ENCODE results near the gene TCP11L1.
"Not testable (repeated sequence)": the region's sequence is repeated elsewhere in the genome, so short reads cannot be mapped to it uniquely, and the experiment has no call there.

TCP11L1 gene

GRCh38 chr11:33033493-33033892, 5.9 kb upstream of the TCP11L1 start:
- Histone ChIP-seq H3K27ac (ENCODE audit: low read length) (no peak overlapping the region), H3K4me1 (ENCODE audit: control insufficient read depth, low read depth, low read length) (no peaks in the 10 kb centered on the region), H3K9ac (ENCODE audit: low read length) (no peak overlapping the region), H3K36me3 (ENCODE audit: control insufficient read depth, low read depth, low read length) (no peaks in the 10 kb centered on the region), H3K4me3 (ENCODE audit: low read length) (no peak overlapping the region), H3K9me3 (ENCODE audit: control insufficient read depth, low read depth, low read length) (no peaks in the 10 kb centered on the region), H3K27me3 (ENCODE audit: control insufficient read depth, insufficient read depth, low read length) (no peaks in the 10 kb centered on the region)

GRCh38 chr11:33035011-33035410, 4.4 kb upstream of the TCP11L1 start:
- H3K27me3 ChIP-seq (ENCODE audit: control insufficient read depth, insufficient read depth, low read length) = no peaks in the 10 kb centered on the region
- H3K4me3 ChIP-seq (ENCODE audit: low read length) = no peak overlapping the region
- H3K9me3 ChIP-seq (ENCODE audit: control insufficient read depth, low read depth, low read length) = no peaks in the 10 kb centered on the region
- no peak overlapping the region for H3K9ac ChIP-seq (ENCODE audit: low read length)
- no peak overlapping the region for H3K27ac ChIP-seq (ENCODE audit: low read length)
- H3K4me1 ChIP-seq (ENCODE audit: control insufficient read depth, low read depth, low read length) = no peaks in the 10 kb centered on the region
- H3K36me3 ChIP-seq (ENCODE audit: control insufficient read depth, low read depth, low read length) = no peaks in the 10 kb centered on the region

GRCh38 chr11:33040033-33040861, 875 bp downstream of the TCP11L1 start:
- peaks cover 14% of the 10 kb centered on the region for H3K36me3 ChIP-seq (ENCODE audit: control insufficient read depth, low read depth, low read length)
- H3K4me3 ChIP-seq (ENCODE audit: low read length) = peak overlapping the region; percentile 87
- no peak overlapping the region for H3K27ac ChIP-seq (ENCODE audit: low read length)
- H3K27me3 ChIP-seq (ENCODE audit: control insufficient read depth, insufficient read depth, low read length) = no peaks in the 10 kb centered on the region
- H3K4me1 ChIP-seq (ENCODE audit: control insufficient read depth, low read depth, low read length) = peaks cover 10% of the 10 kb centered on the region
- H3K9ac ChIP-seq (ENCODE audit: low read length) = peak overlapping the region; percentile 88
- H3K9me3 ChIP-seq (ENCODE audit: control insufficient read depth, low read depth, low read length) = no peaks in the 10 kb centered on the region

GRCh38 chr11:33040862-33041453, 1.6 kb downstream of the TCP11L1 start:
- peaks cover 14% of the 10 kb centered on the region for H3K36me3 ChIP-seq (ENCODE audit: control insufficient read depth, low read depth, low read length)
- H3K4me3 ChIP-seq (ENCODE audit: low read length) = no peak overlapping the region
- no peaks in the 10 kb centered on the region for H3K27me3 ChIP-seq (ENCODE audit: control insufficient read depth, insufficient read depth, low read length)
- H3K9ac ChIP-seq (ENCODE audit: low read length) = no peak overlapping the region
- H3K27ac ChIP-seq (ENCODE audit: low read length) = no peak overlapping the region
- peaks cover 10% of the 10 kb centered on the region for H3K4me1 ChIP-seq (ENCODE audit: control insufficient read depth, low read depth, low read length)
- H3K9me3 ChIP-seq (ENCODE audit: control insufficient read depth, low read depth, low read length) = no peaks in the 10 kb centered on the region

GRCh38 chr11:33043221-33043830, 4.0 kb downstream of the TCP11L1 start:
- Histone ChIP-seq H3K9ac (ENCODE audit: low read length) (no peak overlapping the region), H3K4me3 (ENCODE audit: low read length) (no peak overlapping the region), H3K36me3 (ENCODE audit: control insufficient read depth, low read depth, low read length) (peaks cover 26% of the 10 kb centered on the region), H3K9me3 (ENCODE audit: control insufficient read depth, low read depth, low read length) (no peaks in the 10 kb centered on the region), H3K4me1 (ENCODE audit: control insufficient read depth, low read depth, low read length) (peaks cover 10% of the 10 kb centered on the region), H3K27me3 (ENCODE audit: control insufficient read depth, insufficient read depth, low read length) (no peaks in the 10 kb centered on the region), H3K27ac (ENCODE audit: low read length) (no peak overlapping the region)

GRCh38 chr11:33044285-33044756, 4.9 kb downstream of the TCP11L1 start:
- H3K36me3 ChIP-seq (ENCODE audit: control insufficient read depth, low read depth, low read length) = peaks cover 27% of the 10 kb centered on the region
- H3K4me1 ChIP-seq (ENCODE audit: control insufficient read depth, low read depth, low read length) = peaks cover 10% of the 10 kb centered on the region
- no peak overlapping the region for H3K4me3 ChIP-seq (ENCODE audit: low read length)
- no peak overlapping the region for H3K9ac ChIP-seq (ENCODE audit: low read length)
- H3K27me3 ChIP-seq (ENCODE audit: control insufficient read depth, insufficient read depth, low read length) = no peaks in the 10 kb centered on the region
- H3K9me3 ChIP-seq (ENCODE audit: control insufficient read depth, low read depth, low read length) = no peaks in the 10 kb centered on the region
- H3K27ac ChIP-seq (ENCODE audit: low read length) = no peak overlapping the region

- no peaks in the 10 kb centered on the region for H3K9me3 ChIP-seq (ENCODE audit: control insufficient read depth, low read depth, low read length)
- no peak overlapping the region for H3K9ac ChIP-seq (ENCODE audit: low read length)
- no peak overlapping the region for H3K4me3 ChIP-seq (ENCODE audit: low read length)
- peaks cover 27% of the 10 kb centered on the region for H3K36me3 ChIP-seq (ENCODE audit: control insufficient read depth, low read depth, low read length)
- no peaks in the 10 kb centered on the region for H3K27me3 ChIP-seq (ENCODE audit: control insufficient read depth, insufficient read depth, low read length)
- no peak overlapping the region for H3K27ac ChIP-seq (ENCODE audit: low read length)
- H3K4me1 ChIP-seq (ENCODE audit: control insufficient read depth, low read depth, low read length) = peaks cover 6% of the 10 kb centered on the region
Measured at GRCh38 chr11:33045551-33046255, 6.3 kb downstream of the TCP11L1 start.

- H3K27me3 ChIP-seq (ENCODE audit: control insufficient read depth, insufficient read depth, low read length); H3K4me1 ChIP-seq (ENCODE audit: control insufficient read depth, low read depth, low read length); H3K4me3 ChIP-seq (ENCODE audit: low read length); H3K9ac ChIP-seq (ENCODE audit: low read length); H3K27ac ChIP-seq (ENCODE audit: low read length); H3K9me3 ChIP-seq (ENCODE audit: control insufficient read depth, low read depth, low read length): not testable (repeated sequence)
- H3K36me3 ChIP-seq (ENCODE audit: control insufficient read depth, low read depth, low read length) = peaks cover 25% of the 10 kb centered on the region
Measured at GRCh38 chr11:33048701-33049100, 9.3 kb downstream of the TCP11L1 start.

GRCh38 chr11:33049565-33050408, 10.4 kb downstream of the TCP11L1 start:
- not testable (repeated sequence) for H3K4me1 ChIP-seq (ENCODE audit: control insufficient read depth, low read depth, low read length); H3K9me3 ChIP-seq (ENCODE audit: control insufficient read depth, low read depth, low read length); H3K27ac ChIP-seq (ENCODE audit: low read length); H3K4me3 ChIP-seq (ENCODE audit: low read length); H3K9ac ChIP-seq (ENCODE audit: low read length); H3K27me3 ChIP-seq (ENCODE audit: control insufficient read depth, insufficient read depth, low read length)
- H3K36me3 ChIP-seq (ENCODE audit: control insufficient read depth, low read depth, low read length) = peaks cover 15% of the 10 kb centered on the region

- Histone ChIP-seq H3K27me3 (ENCODE audit: control insufficient read depth, insufficient read depth, low read length) (no peaks in the 10 kb centered on the region), H3K4me1 (ENCODE audit: control insufficient read depth, low read depth, low read length) (peaks cover 3% of the 10 kb centered on the region), H3K27ac (ENCODE audit: low read length) (no peak overlapping the region), H3K4me3 (ENCODE audit: low read length) (no peak overlapping the region), H3K9ac (ENCODE audit: low read length) (no peak overlapping the region), H3K36me3 (ENCODE audit: control insufficient read depth, low read depth, low read length) (peaks cover 12% of the 10 kb centered on the region), H3K9me3 (ENCODE audit: control insufficient read depth, low read depth, low read length) (no peaks in the 10 kb centered on the region)
Measured at GRCh38 chr11:33052231-33052630, 12.9 kb downstream of the TCP11L1 start.

- Histone ChIP-seq H3K27me3 (ENCODE audit: control insufficient read depth, insufficient read depth, low read length) (no peaks in the 10 kb centered on the region), H3K4me3 (ENCODE audit: low read length) (no peak overlapping the region), H3K9ac (ENCODE audit: low read length) (no peak overlapping the region), H3K36me3 (ENCODE audit: control insufficient read depth, low read depth, low read length) (peaks cover 25% of the 10 kb centered on the region), H3K9me3 (ENCODE audit: control insufficient read depth, low read depth, low read length) (no peaks in the 10 kb centered on the region), H3K4me1 (ENCODE audit: control insufficient read depth, low read depth, low read length) (no peaks in the 10 kb centered on the region), H3K27ac (ENCODE audit: low read length) (no peak overlapping the region)
Measured at GRCh38 chr11:33055375-33055774, 16.0 kb downstream of the TCP11L1 start.

Data from iPS-18a (cell line).